CD4-positive, alpha-beta T cell treated with Interleukin-17A for 4 hours (primary cell): ENCODE results near the gene TBCD.
A peak's percentile ranks its signal among the peaks of the same experiment; 100 is the strongest.
"Not testable (repeated sequence)": the region's sequence is repeated elsewhere in the genome, so short reads cannot be mapped to it uniquely, and the experiment has no call there.

ENCODE experiments used
- DNase-seq: peaks from one replicate; pipeline ENCODE4 v3.0.0-alpha.2; 2020; ENCODE audit warnings: mixed read lengths

The TBCD gene

DNA sequence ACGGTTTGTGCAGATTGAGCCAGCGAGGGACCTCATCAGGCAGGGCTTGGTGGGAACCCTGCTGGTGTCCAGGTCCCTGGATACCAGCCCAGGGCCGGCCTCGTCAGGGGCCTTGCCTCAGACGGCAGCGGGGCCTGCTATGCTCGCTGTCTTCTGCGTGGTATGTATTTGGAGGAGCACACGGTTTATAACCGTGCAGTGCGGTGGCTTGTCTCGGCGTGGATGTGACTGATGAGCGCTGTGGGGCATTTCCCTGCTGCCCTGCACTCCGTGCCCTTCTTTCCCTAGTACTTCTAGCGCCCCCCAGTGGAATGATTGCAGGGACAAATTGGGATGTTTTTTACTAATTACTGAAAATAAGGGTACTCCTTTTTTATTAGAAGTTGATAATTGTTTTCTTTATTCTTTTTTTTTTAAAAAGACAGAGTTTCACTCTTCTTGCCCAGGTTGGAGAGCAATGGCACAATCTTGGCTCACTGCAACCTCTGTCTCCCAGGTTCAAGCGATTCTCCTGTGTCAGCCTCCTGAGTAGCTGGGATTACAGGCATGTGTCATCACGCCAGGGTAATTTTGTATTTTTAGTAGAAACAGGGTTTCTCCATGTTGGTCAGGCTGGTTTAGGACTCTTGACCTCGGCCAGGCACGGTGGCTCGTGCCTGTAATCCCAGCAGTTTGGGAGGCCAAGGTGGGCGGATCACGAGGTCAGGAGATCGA is 15.3 kb downstream of the TBCD start:
- DNase-seq: peak; percentile 56

DNA sequence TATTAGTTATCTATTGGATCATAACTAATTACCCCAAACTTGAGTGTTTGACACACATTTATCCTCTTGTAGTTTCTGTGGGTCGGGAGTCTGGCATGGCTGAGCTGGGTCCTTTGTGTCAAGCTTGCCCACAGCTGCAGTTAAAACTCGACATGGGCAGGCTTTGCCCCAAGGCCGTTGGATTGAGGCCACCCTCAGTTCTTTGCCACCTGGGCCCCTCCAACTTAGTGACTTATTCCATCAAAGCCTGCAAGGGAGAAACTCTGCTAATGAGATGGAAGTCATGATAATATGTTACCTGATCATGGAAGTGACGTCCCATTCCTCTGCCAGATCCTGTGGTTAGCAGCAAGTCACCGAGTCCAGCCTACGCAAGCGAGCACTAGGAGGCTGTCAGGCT is 17.2 kb downstream of the TBCD start:
- DNase-seq: no peak

DNA sequence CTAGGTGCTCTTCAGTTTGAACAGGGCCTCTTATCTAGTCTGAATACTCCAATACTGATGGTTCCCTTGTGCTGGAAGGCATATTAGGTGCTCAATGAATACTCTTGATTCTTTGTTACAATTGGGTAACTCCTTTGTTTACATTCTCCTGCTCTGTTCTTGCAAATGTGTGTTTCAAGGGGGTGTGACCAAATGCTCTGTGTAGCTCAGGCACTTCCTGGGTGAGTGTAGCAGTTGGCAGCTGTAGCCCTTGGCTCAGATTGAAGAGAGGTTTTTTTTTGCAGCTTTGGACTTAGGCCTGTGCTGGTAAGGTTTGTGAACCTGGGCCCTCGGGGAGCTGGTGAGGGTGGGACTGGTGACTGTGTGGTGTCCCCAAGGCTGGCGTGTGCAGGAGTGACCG is 20.2 kb downstream of the TBCD start:
- no peak for DNase-seq

DNA sequence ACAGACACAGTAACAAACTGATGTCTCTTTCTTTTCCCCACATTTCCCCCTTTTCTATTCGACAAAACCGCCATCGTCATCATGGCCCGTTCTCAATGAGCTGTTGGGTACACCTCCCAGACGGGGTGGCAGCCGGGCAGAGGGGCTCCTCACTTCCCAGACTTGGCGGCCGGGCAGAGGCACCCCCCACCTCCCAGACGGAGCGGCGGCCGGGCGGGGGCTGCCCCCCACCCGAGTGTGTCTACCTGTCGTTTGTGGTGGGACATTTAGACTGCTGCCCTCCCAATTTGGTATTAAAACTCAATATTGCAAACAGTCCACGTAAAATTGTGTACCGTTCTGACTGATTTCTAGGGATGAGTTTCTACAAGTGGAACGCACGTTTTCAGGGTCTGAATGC is 22.6 kb downstream of the TBCD start:
- not testable (repeated sequence) for DNase-seq

DNA sequence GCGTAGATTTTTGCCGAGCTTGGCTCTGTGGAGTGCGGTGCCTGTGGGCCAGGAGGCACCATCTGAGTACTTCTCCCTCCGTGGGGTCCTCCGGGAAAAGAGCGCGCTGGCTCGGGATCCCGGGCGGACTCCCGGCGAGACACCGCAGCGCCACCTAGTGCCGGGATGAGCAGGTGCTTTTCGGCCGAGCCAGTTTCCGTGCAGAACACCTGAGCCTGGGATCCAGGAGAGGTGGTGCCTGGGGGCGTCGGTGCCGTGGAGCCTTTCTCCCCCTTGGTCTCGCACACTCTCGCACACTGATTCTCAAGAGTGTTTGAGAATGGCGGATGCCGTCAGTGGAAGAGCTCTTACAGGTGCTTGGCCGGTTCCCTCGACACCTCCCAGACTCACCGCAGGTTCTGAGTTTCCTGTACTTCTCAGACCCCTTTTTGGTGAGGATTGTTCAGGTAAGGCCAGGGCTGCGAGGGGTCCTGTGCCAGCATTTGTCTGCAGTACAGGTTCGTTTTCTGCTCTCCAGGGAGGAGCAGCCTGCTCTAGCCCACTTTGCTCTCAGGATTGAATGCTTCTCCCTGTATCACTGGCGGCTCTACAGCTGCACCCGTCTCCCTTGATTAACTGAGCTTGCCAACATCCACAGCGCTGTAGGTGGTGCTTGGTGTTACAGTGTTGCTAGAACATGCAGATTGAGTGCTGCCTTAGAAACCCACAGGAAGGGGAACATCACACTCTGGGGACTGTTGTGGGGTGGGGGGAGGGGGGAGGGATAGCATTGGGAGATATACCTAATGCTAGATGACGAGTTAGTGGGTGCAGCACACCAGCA is 23.3 kb downstream of the TBCD start:
- peak; percentile 64 for DNase-seq

GRCh38 chr17:82776454-82776853 is 24.6 kb downstream of the TBCD start:
- DNase-seq: no peak

- DNase-seq: not testable (repeated sequence)
Measured at GRCh38 chr17:82777778-82778375, 26.0 kb downstream of the TBCD start.

DNA sequence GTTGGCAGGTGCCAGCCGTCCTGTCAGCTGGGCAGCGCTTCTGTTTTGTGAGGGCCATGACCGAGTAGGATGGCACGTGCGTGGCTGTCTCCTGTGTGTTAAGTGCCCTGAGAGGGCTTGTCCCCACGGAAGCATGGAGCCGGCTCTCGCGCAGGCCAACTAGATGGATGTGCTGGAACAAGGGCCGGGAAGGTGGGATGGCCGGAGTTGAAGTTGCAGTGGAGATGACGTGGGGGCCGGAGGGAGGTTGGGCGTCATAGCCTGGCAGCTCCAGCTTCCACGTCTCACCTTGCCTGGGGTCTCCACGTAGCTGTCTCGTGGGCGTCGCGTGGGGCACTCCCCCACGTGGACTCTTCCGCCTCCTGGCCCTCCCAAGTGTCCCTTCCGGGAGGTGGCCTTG is 27.7 kb downstream of the TBCD start:
- no peak for DNase-seq

- DNase-seq: no peak
Measured at GRCh38 chr17:82780195-82780594, 28.3 kb downstream of the TBCD start.

DNA sequence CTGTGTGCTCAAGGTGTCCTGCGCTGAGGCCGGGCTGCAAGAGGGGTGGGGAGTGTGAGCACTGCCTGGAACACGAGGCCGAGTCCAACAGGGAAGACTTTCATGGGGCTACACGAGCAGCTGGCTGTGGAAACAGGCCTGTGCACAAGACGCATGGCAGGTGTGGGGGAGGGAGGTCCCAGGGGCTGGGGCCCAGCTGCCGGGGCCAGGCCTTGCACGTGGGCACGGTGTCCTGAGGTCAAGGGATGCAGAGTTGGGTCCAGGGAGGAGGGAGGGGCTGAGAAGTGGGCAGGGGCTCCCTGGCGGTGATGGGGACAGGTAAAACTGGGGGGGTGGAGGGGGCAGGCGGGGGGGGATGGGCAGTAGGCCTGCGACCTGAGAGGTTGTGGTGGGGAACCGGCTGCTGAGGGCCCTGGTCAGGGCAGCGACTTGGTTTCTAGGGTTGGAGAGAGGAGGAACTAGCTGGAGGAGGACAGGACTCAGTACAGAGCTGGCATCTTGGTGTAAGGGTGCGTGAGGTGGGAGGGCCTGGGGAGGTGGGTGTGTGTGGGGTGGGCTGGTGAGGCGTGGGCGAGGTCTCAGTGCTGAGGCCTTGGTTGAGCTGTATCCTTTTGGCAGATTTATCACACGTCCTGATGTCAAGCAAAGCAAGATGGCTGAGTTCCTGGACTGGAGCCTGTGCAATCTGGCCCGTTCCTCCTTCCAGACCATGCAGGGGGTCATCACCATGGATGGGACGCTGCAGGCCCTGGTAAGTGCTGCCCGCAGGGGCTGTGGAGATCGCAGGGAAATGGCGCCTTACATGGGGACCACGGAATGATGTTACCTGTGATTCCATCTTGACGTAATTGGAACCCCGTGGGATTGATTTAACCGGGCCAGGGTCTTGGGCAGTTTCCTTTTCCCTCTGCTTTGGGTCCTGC is 29.4 kb downstream of the TBCD start:
- DNase-seq: no peak

- DNase-seq: peak; percentile 89
Measured at GRCh38 chr17:82781894-82782274, 30.0 kb downstream of the TBCD start.

DNA sequence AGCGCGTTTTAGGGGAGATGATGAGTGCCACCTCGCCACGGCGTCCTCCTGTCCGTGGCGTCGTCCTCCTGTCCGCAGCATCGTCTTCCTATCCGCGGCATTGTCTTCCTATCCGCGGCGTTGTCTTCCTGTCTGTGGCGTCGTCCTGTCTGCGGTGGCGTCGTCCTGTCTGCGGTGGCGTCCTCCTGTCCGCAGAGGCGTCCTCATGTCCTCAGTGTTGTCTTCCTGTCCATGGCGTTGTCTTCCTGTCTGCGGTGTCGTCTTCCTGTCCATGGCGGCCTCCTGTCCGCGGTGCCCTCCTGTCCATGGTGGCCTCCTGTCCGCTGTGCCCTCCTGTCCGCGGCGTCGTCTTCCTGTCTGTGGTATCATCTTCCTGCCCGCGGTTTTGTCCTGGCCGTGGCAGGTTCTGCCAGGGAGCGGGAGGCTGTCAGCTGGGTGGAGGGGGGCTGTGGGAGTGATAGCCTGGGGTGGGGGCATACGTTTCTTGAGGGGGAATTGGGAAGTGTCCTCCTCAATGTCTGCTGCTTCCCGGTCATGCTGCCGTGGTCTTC is 30.9 kb downstream of the TBCD start:
- no peak for DNase-seq

DNA sequence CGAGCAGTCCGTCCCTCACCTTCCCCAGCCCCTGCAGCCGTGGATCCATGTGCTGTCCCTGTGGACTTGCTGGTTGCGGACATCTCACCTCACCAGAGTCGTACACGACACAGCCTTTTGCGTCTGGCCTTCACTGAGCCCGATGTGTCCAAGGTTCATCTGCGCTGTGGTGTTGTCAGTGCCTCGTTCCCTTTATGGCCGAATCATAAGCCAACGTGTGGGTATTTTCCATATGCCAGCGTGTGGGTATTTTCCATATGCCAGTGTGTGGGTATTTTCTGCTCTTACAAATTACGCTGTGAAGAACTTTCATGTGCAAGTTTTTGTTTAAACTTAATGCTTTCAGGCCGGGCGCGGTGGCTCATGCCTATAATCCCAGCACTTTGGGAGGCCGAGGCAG is 31.6 kb downstream of the TBCD start:
- no peak for DNase-seq

- DNase-seq: not testable (repeated sequence)
Measured at GRCh38 chr17:82785581-82785980, 33.7 kb downstream of the TBCD start.

DNA sequence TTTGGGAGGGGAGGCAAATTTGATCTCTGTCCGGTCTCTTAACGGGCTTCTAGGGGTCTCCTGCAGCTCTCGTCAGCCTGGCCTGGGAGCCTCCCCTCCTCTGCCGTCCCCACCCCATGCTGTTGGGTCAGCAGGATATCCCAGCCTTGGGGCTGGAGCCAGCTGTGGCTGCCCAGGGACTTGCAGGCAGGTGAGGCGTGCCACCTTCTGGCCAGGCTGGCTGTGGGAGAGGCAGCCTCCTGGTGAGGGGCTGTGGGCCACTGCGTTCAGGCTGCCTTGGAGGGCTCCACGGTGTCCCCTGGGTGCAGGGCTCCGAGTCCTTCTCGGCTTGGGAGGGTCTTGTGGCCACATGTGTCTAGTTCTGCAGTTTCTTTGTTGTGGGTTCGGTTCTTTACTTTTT is 34.6 kb downstream of the TBCD start:
- no peak for DNase-seq

- no peak for DNase-seq
Measured at GRCh38 chr17:82787081-82787848, 35.4 kb downstream of the TBCD start.

- no peak for DNase-seq
Measured at GRCh38 chr17:82788206-82789001, 36.5 kb downstream of the TBCD start.

- DNase-seq: no peak
Measured at GRCh38 chr17:82789051-82789592, 37.3 kb downstream of the TBCD start.

- DNase-seq: no peak
Measured at GRCh38 chr17:82789806-82790205, 37.9 kb downstream of the TBCD start.

GRCh38 chr17:82790391-82790790 is 38.5 kb downstream of the TBCD start:
- no peak for DNase-seq

DNA sequence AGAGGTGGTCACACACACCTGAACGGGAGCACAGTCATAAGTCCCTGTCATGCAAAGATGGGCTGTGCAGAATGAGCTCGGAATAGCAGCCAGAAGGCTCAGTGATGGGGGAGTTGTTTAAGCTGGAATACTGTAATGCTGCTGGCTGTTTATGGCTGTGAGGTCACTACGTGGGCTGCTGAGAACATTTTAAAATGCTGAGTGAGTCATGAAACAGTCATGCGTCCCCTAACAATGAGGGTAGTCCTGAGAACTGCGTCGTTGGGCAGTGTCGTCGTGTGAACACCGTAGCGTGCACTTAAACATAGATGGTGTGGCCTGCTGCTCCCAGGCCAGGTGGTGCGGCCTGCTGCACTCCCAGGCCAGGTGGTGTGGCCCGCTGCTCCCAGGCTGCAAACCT is 39.7 kb downstream of the TBCD start:
- DNase-seq: no peak
